GM11168 (cell line): ENCODE data around the gene GMNC.

ENCODE experiments used
- in situ Hi-C: fragments of 300-500 bp; cut with MboI; formaldehyde crosslinking; loops from one replicate; pipeline ENCODE4 v1.12.0; 2022; ENCODE audit warnings: low sequenced_read_pairs; ENCODE audit not compliant: unreplicated experiment

GMNC gene

GRCh38 chr3:190853464-190853863 lies 9.0 kb downstream of the GMNC start:
- in situ Hi-C loops: no loop called here

DNA sequence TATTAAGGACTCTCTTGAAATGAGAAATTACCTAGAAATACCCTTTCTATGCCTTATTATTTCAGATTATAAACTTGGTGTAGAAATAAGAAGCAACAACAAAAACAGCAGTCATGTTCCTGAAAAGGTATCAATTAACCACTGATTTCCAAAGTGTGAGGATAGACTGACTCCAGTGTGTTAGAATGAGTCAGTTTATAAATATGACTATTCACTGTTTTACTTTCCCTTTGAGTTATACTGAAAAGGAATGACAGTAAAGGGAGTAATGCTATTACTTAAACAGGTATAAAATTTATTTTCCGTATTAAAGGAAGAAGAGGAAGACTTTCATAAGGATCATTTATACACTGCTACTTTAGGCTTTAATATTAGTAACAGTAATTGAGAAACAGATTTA lies 12.9 kb downstream of the GMNC start:
- in situ Hi-C loops: no loop called here

DNA sequence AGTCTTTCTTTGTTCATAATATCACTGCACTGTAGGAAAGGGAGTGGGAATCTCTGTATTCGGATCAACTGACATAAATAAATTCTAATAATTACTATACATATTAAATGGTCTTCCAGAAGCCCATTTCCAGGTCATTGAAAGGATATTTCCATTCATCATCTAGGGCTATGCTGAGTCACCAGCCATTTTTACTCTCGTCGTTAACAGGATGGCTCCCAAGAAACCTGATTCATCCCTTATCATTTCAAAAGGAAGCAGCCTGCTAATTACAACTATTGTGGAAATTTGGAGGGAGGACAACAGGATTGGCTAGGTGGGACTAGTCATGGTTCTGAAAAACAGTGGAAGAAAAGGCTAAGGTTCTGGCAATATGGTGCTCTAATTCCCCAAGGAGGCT lies 13.6 kb downstream of the GMNC start:
- in situ Hi-C loops: no loop called here

- in situ Hi-C loops: no loop called here
These were observed 15.1 kb downstream of the GMNC start for GRCh38 chr3:190847436-190847835.

DNA sequence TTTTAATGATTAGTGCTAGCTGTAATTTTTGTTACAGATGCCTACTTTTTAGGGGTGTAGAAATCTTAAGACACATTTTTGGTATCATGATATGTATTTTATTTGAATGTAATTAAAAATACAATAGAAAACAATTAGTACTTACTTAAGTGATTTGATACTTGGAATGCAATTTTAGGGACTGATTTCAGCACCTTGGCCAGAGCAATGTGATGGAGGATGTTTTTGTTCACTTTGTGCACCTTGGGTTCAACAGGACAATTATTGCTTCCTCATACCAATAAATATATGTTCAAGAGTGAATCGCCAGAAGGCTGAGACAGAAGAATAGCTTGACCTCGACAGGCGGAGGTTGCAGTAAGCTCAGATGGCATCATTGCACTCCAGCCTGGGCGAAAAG lies 22.3 kb downstream of the GMNC start:
- in situ Hi-C loops: no loop called here

DNA sequence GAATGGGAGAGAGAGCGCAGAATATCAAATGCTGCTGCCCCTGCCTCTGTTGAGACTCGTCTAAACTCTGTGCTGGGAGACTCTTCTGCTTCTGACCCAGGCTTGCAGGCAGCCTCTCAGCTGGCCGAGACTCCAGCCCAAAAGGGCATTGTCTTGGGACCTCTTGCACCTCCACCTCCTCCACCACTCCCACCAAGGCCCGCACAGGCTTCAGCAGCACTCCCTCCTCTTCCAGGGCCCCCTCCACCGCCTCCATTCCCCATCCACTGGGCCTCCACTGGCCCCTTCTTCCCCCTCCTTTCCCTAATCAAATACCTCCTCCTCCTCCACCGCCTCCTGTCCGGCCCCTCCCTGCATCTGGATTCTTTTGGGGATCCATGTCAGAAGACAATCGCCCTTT lies 31.3 kb downstream of the GMNC start:
- in situ Hi-C loops: no loop called here

DNA sequence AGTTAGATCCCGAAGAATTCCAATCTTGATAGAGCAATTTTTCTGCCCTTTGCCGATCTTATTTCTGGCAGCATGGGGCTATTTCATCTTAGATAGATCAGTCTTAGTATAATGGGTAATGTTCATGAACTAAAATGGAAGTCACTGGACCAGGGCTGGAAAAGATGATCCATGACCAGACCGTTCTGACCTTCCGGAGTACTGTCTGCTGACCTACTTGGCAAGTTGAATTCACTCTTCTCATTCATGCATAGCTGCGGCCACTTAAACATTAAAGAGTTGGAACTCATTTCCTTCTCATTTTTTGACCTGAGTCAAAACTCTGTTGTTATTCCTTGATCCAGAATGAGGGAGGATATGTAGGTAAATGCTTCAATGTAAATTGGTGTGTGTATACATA lies 32.5 kb downstream of the GMNC start:
- in situ Hi-C loops: no loop called here

DNA sequence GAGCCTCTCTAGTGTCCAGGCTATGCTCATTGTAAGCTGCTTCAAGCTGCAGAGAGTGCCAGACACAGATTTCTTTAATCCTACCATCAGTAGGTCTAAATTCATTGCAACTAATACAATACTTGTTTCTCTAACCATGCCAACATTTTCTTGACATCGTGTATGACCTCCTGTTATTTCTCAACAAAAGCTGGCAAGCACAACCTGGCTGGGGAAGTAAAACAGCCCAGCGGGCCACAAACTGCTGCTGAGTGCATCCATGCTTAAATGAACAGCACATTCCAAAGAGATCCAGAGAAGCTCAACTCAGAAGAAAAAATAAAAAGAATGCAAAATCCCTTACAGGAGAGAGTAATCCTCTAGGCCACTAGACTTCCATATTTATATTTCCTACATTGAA lies 36.5 kb downstream of the GMNC start:
- in situ Hi-C loops: no loop called here

- in situ Hi-C loops: no loop called here
These were observed 37.0 kb downstream of the GMNC start for GRCh38 chr3:190825386-190826016.

DNA sequence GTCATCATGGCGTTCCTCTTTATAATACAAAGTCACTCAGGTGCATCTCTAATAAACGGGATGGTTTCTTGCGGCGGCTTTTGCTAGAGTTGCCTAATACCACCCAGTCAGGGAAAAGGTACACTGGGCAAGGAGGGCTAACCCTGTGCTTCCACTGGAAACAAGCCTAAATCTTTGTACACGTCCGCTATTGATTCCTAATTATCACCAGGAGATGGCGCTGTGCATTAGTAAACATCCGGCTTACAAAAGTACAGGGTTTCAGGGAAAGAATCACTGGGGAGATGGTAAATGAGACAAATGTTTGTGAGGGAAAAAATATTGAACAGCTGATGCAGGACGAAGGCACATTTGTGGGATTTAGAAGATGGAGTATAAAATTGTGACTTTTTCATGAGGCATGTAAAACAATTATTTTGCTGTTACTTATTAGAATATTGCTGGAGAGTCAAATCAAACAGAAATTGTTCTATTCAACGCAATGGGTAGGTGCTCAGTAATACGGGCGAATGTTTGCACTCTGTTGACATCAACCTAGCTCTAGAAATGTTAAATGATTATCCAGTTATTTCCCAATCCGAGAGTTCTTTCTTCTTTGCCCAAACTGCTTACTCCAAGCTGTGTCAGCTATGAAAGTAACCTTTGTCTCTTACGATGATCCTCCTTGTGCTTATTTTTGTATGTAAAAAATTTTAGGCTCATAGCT lies 50.6 kb downstream of the GMNC start:
- in situ Hi-C loops: no loop called here

- in situ Hi-C loops: no loop called here
These were observed 51.5 kb downstream of the GMNC start for GRCh38 chr3:190810957-190811356.

- in situ Hi-C loops: no loop called here
These were observed 53.1 kb downstream of the GMNC start for GRCh38 chr3:190809351-190809750.

DNA sequence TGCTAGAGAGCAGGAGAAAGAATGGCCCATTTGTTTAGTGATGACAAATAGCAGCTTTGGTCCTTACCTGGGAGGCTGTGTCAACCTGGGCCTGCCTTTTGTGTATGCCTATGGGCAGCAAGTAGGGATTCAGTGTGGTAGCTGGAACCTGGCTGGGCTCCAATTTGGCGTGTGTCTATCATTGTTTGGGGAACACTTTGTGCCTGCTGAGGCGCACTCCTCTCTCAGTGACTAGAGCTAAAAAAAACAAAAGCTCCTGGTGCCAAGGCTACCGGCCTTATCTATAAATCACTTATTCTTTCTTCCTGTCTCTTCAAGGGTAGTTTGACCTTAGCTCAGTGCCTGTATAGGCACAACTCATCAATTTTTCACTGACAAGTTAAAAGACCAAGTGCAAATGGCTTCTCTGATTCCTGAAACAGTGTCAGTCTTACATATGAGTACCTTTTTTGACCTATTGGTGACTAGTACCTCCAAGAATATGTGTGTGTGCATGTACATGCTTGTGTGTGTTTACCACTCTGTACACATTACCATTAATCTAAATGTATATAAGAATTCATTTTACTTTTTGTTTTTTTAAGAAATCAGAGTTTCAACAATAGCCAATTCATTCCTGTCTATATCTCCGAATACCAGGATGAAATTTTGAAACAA lies 54.6 kb downstream of the GMNC start:
- in situ Hi-C loops: no loop called here
